SK-N-MC (cell line): ENCODE data around the gene SLC44A1.

Source experiments
- DNase-seq: peaks from one replicate; pipeline ENCODE4 v3.0.0-alpha.2; 2011; ENCODE audit warnings: low read depth, low spot score
- H3K27ac ChIP-seq: fragments of 200-600 bp; sonication (generic); 2 replicates; pipeline ENCODE4 v1.5.1; 2016; ENCODE audit warnings: mixed run types
- H3K36me3 ChIP-seq: fragments of 200-600 bp; sonication (generic); 2 replicates; pipeline ENCODE4 v1.6.1; 2017; ENCODE audit warnings: antibody characterized with exemption, low read length, mixed read lengths; ENCODE audit not compliant: insufficient read depth
- H3K4me3 ChIP-seq: fragments of 200-600 bp; sonication (generic); 2 replicates; pipeline ENCODE4 v1.5.1; 2016
- H3K9ac ChIP-seq: fragments of 200-600 bp; sonication (generic); 2 replicates; pipeline ENCODE4 v1.8.0; 2017; ENCODE audit warnings: mixed run types, mixed read lengths; ENCODE audit not compliant: insufficient read length
- H3K9me3 ChIP-seq: fragments of 200-600 bp; sonication (generic); 2 replicates; pipeline ENCODE4 v1.6.1; 2017; ENCODE audit warnings: low read depth, mild to moderate bottlenecking, antibody characterized with exemption, low read length, moderate library complexity, mixed read lengths
- EZH2 ChIP-seq: fragments of 200-600 bp; sonication (generic); IDR thresholded peaks from one replicate; pipeline ENCODE4 v1.6.1; 2017; ENCODE audit warnings: antibody characterized with exemption
- FOXP2 ChIP-seq: optimal IDR thresholded peaks from 2 replicates; pipeline ENCODE3; 2011; ENCODE audit warnings: mild to moderate bottlenecking, moderate library complexity; ENCODE audit not compliant: insufficient read depth; ENCODE audit errors: extremely low read length, control extremely low read depth
- POLR2AphosphoS5 ChIP-seq: IDR thresholded peaks from 2 replicates; pipeline ENCODE4 v1.6.1; 2012; ENCODE audit warnings: mild to moderate bottlenecking, low read depth, low read length, borderline replicate concordance

SLC44A1 gene

GRCh38 chr9:105346273-105346672 is 101.8 kb downstream of the SLC44A1 start:
- no peaks in the 10 kb centered on the region for H3K36me3 ChIP-seq
- H3K9ac ChIP-seq = no peak overlapping the region
- DNase-seq = no peak
- no peak overlapping the region for H3K27ac ChIP-seq
- no peaks in the 10 kb centered on the region for H3K9me3 ChIP-seq
- H3K4me3 ChIP-seq = no peak overlapping the region
- TF ChIP-seq POLR2AphosphoS5 (no peak), EZH2 (no peak), FOXP2 (no peak)

- no peak overlapping the region for H3K27ac ChIP-seq
- no peak for TF ChIP-seq POLR2AphosphoS5
- TF ChIP-seq FOXP2 = no peak
- no peak for TF ChIP-seq EZH2
- no peak overlapping the region for H3K9ac ChIP-seq
- H3K9me3 ChIP-seq = no peaks in the 10 kb centered on the region
- no peak for DNase-seq
- no peak overlapping the region for H3K4me3 ChIP-seq
- H3K36me3 ChIP-seq = no peaks in the 10 kb centered on the region
Observed at GRCh38 chr9:105354448-105354847, 110.0 kb downstream of the SLC44A1 start.

- Histone ChIP-seq H3K4me3 (no peak overlapping the region), H3K9me3 (no peaks in the 10 kb centered on the region), H3K36me3 (no peaks in the 10 kb centered on the region), H3K27ac (no peak overlapping the region), H3K9ac (no peak overlapping the region)
- no peak for TF ChIP-seq EZH2
- TF ChIP-seq FOXP2 = no peak
- no peak for TF ChIP-seq POLR2AphosphoS5
- DNase-seq = no peak
Observed at GRCh38 chr9:105355781-105356180, 111.3 kb downstream of the SLC44A1 start.

GRCh38 chr9:105357937-105358336 is 113.5 kb downstream of the SLC44A1 start:
- no peaks in the 10 kb centered on the region for H3K9me3 ChIP-seq
- no peak overlapping the region for H3K27ac ChIP-seq
- no peak for TF ChIP-seq EZH2
- no peak for TF ChIP-seq POLR2AphosphoS5
- TF ChIP-seq FOXP2 = no peak
- no peak for DNase-seq
- no peak overlapping the region for H3K9ac ChIP-seq
- no peak overlapping the region for H3K4me3 ChIP-seq
- H3K36me3 ChIP-seq = no peaks in the 10 kb centered on the region

- TF ChIP-seq EZH2 (no peak), FOXP2 (no peak), POLR2AphosphoS5 (no peak)
- no peaks in the 10 kb centered on the region for H3K9me3 ChIP-seq
- no peak overlapping the region for H3K9ac ChIP-seq
- DNase-seq = no peak
- H3K36me3 ChIP-seq = no peaks in the 10 kb centered on the region
- H3K27ac ChIP-seq = no peak overlapping the region
- no peak overlapping the region for H3K4me3 ChIP-seq
Observed at GRCh38 chr9:105359892-105360291, 115.4 kb downstream of the SLC44A1 start.

GRCh38 chr9:105360344-105360743 is 115.9 kb downstream of the SLC44A1 start:
- Histone ChIP-seq H3K9me3 (no peaks in the 10 kb centered on the region), H3K9ac (no peak overlapping the region), H3K4me3 (no peak overlapping the region), H3K36me3 (no peaks in the 10 kb centered on the region), H3K27ac (no peak overlapping the region)
- DNase-seq = no peak
- TF ChIP-seq FOXP2 (no peak), POLR2AphosphoS5 (no peak), EZH2 (no peak)

GRCh38 chr9:105361873-105362272 is 117.4 kb downstream of the SLC44A1 start:
- Histone ChIP-seq H3K9me3 (no peaks in the 10 kb centered on the region), H3K36me3 (no peaks in the 10 kb centered on the region), H3K4me3 (no peak overlapping the region), H3K9ac (no peak overlapping the region), H3K27ac (no peak overlapping the region)
- no peak for DNase-seq
- no peak for TF ChIP-seq EZH2
- no peak for TF ChIP-seq FOXP2
- no peak for TF ChIP-seq POLR2AphosphoS5

- H3K27ac ChIP-seq = no peak overlapping the region
- H3K9me3 ChIP-seq = no peaks in the 10 kb centered on the region
- no peak for DNase-seq
- TF ChIP-seq POLR2AphosphoS5 (no peak), EZH2 (no peak), FOXP2 (no peak)
- H3K36me3 ChIP-seq = no peaks in the 10 kb centered on the region
- H3K4me3 ChIP-seq = no peak overlapping the region
- no peak overlapping the region for H3K9ac ChIP-seq
Observed at GRCh38 chr9:105362470-105362869, 118.0 kb downstream of the SLC44A1 start.

GRCh38 chr9:105363837-105364236 is 119.4 kb downstream of the SLC44A1 start:
- TF ChIP-seq POLR2AphosphoS5 (no peak), FOXP2 (no peak), EZH2 (no peak)

GRCh38 chr9:105369911-105370310 is 125.5 kb downstream of the SLC44A1 start:
- TF ChIP-seq FOXP2 (no peak), EZH2 (no peak), POLR2AphosphoS5 (no peak)
- Histone ChIP-seq H3K36me3 (no peaks in the 10 kb centered on the region), H3K27ac (no peak overlapping the region), H3K4me3 (no peak overlapping the region), H3K9me3 (no peaks in the 10 kb centered on the region), H3K9ac (no peak overlapping the region)
- DNase-seq = no peak

More at GRCh38 chr9:105363837-105364236, 119.4 kb downstream of the SLC44A1 start:
- H3K9me3 ChIP-seq = no peaks in the 10 kb centered on the region
- H3K27ac ChIP-seq = no peak overlapping the region
- H3K9ac ChIP-seq = no peak overlapping the region
- H3K4me3 ChIP-seq = no peak overlapping the region
- DNase-seq = no peak
- no peaks in the 10 kb centered on the region for H3K36me3 ChIP-seq
